HepG2 (cell line): ENCODE data around the gene HDGF. TPM values are rescaled to one million over a fixed set of nuclear protein-coding genes. Genes with fewer than 3 reads are reported as not detected.

Source experiments
- BORCS8-MEF2B ChIP-seq: sonication (generic); formaldehyde crosslinking; IDR thresholded peaks from 2 replicates; pipeline ENCODE4 v1.8.0; 2022; ENCODE audit warnings: mild to moderate bottlenecking, missing genetic modification reagents
- CBX5 ChIP-seq: sonication (generic); formaldehyde crosslinking; IDR thresholded peaks from 2 replicates; pipeline ENCODE4 v1.4.0; 2020; ENCODE audit warnings: missing genetic modification reagents, borderline replicate concordance
- EHMT2 ChIP-seq: fragments of 200-600 bp; sonication (generic); IDR thresholded peaks from 2 replicates; pipeline ENCODE4 v1.7.0; 2017; ENCODE audit warnings: antibody characterized with exemption, low read depth, low read length, borderline replicate concordance
- HMG20B ChIP-seq: conservative IDR thresholded peaks from 2 replicates; pipeline ENCODE4 v1.6.1; 2016; ENCODE audit warnings: missing genetic modification reagents, missing compliant biosample characterization
- JUNB ChIP-seq: sonication (generic); formaldehyde crosslinking; IDR thresholded peaks from 2 replicates; pipeline ENCODE4 v1.8.0; 2022; ENCODE audit warnings: missing genetic modification reagents, mild to moderate bottlenecking, borderline replicate concordance
- PHF8 ChIP-seq: sonication (generic); formaldehyde crosslinking; IDR thresholded peaks from 2 replicates; pipeline ENCODE4 v1.5.0; 2020; ENCODE audit warnings: missing genetic modification reagents
- PITX1 ChIP-seq: sonication (generic); formaldehyde crosslinking; IDR thresholded peaks from 2 replicates; pipeline ENCODE4 v1.5.1; 2020; ENCODE audit warnings: mild to moderate bottlenecking, missing genetic modification reagents
- SALL2 ChIP-seq: sonication (generic); formaldehyde crosslinking; IDR thresholded peaks from 2 replicates; pipeline ENCODE4 v1.8.1; 2023; ENCODE audit warnings: mild to moderate bottlenecking, missing genetic modification reagents, inconsistent platforms
- TEAD2 ChIP-seq: sonication (generic); formaldehyde crosslinking; IDR thresholded peaks from 2 replicates; pipeline ENCODE4 v1.9.0; 2021; ENCODE audit warnings: missing genetic modification reagents
- U2AF2 ChIP-seq: fragments of 200-400 bp; formaldehyde crosslinking; IDR thresholded peaks from 2 replicates; pipeline ENCODE4 v1.6.1; 2017; ENCODE audit warnings: low read depth, mild to moderate bottlenecking, low read length
- ZNF276 ChIP-seq: sonication (generic); formaldehyde crosslinking; IDR thresholded peaks from 2 replicates; pipeline ENCODE4 v1.4.0; 2020; ENCODE audit warnings: mild to moderate bottlenecking, low read depth, missing genetic modification reagents
- ZNF33B ChIP-seq: sonication (generic); formaldehyde crosslinking; IDR thresholded peaks from 2 replicates; pipeline ENCODE4 v1.5.1; 2020; ENCODE audit warnings: mild to moderate bottlenecking, missing genetic modification reagents
- ZNF747 ChIP-seq: sonication (generic); formaldehyde crosslinking; IDR thresholded peaks from 2 replicates; pipeline ENCODE4 v1.8.1; 2023; ENCODE audit warnings: missing genetic modification reagents, mild to moderate bottlenecking, borderline replicate concordance
- polyA plus RNA-seq, 8 experiments: library from polyadenylated mRNA; depleted of rRNA in 3 of 8; stranded (reverse) in 7 of 8; unstranded in 1 of 8; fragments of >200 nt; fragmentation: Illumina TruSeq in 4 of 8; extraction: Trizol in 4 of 8; gene quantifications; 2 replicates each; pipeline versions ENCODE4 v1.2.1 to v1.2.3, GENCODE V29; 2011 to 2016; ENCODE audit warnings: low read depth in 4 of 8, missing spikeins in 1 of 8, mixed read lengths in 1 of 8; ENCODE audit not compliant: insufficient read depth in 1 of 8
- total RNA-seq, 5 experiments: library from RNA; depleted of rRNA; stranded (reverse); fragments of >200 nt; fragmentation: Illumina TruSeq; extraction: Trizol; gene quantifications; 2 replicates each; pipeline ENCODE4 v1.2.3, GENCODE V29; 2016; ENCODE audit warnings: low read depth in 1 of 5
- TF ChIP-seq, protein P1 (sequence below): sonication (generic); formaldehyde crosslinking; IDR thresholded peaks from 2 replicates; pipeline ENCODE4 v1.9.0; 2021; ENCODE audit warnings: missing genetic modification reagents, mild to moderate bottlenecking, borderline replicate concordance
- TF ChIP-seq, protein P2 (sequence below): sonication (generic); formaldehyde crosslinking; IDR thresholded peaks from 2 replicates; pipeline ENCODE4 v1.5.0; 2020; ENCODE audit warnings: mild to moderate bottlenecking, missing genetic modification reagents, borderline replicate concordance
- TF ChIP-seq, protein P3 (sequence below): sonication (generic); formaldehyde crosslinking; IDR thresholded peaks from 2 replicates; pipeline ENCODE4 v1.4.0; 2020; ENCODE audit warnings: low read depth, mild to moderate bottlenecking, missing genetic modification reagents
- TF ChIP-seq, protein P4 (sequence below): sonication (generic); formaldehyde crosslinking; conservative IDR thresholded peaks from 2 replicates; pipeline ENCODE4 v1.5.0; 2020; ENCODE audit warnings: missing genetic modification reagents

Gene HDGF
- total and polyA plus RNA-seq, 2 of the 13 experiments (the other 11 are each of a cell fraction or from before 2014, with no cell fraction given) = 156 to 196 TPM

- TF ChIP-seq, protein P1, sequence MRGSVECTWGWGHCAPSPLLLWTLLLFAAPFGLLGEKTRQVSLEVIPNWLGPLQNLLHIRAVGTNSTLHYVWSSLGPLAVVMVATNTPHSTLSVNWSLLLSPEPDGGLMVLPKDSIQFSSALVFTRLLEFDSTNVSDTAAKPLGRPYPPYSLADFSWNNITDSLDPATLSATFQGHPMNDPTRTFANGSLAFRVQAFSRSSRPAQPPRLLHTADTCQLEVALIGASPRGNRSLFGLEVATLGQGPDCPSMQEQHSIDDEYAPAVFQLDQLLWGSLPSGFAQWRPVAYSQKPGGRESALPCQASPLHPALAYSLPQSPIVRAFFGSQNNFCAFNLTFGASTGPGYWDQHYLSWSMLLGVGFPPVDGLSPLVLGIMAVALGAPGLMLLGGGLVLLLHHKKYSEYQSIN (CRISPR knock-in tag) = no peak
- TF ChIP-seq BORCS8-MEF2B (peak; percentile 77), ZNF747 (no peak; the same call in 1 of the 2 replicates), HMG20B (CRISPR knock-in tag) (no peak), EHMT2 (no peak), U2AF2 (no peak), JUNB (CRISPR knock-in tag) (no peak), SALL2 (CRISPR knock-in tag) (peak; percentile 36; the same call in 1 of the 2 replicates), ZNF276 (CRISPR knock-in tag) (peak; percentile 90), CBX5 (peak; percentile 69), ZNF33B (CRISPR knock-in tag) (peak; percentile 91), PHF8 (CRISPR knock-in tag) (peak; percentile 95), TEAD2 (CRISPR knock-in tag) (no peak), PITX1 (CRISPR knock-in tag) (peak; percentile 79)
- TF ChIP-seq, protein P2, sequence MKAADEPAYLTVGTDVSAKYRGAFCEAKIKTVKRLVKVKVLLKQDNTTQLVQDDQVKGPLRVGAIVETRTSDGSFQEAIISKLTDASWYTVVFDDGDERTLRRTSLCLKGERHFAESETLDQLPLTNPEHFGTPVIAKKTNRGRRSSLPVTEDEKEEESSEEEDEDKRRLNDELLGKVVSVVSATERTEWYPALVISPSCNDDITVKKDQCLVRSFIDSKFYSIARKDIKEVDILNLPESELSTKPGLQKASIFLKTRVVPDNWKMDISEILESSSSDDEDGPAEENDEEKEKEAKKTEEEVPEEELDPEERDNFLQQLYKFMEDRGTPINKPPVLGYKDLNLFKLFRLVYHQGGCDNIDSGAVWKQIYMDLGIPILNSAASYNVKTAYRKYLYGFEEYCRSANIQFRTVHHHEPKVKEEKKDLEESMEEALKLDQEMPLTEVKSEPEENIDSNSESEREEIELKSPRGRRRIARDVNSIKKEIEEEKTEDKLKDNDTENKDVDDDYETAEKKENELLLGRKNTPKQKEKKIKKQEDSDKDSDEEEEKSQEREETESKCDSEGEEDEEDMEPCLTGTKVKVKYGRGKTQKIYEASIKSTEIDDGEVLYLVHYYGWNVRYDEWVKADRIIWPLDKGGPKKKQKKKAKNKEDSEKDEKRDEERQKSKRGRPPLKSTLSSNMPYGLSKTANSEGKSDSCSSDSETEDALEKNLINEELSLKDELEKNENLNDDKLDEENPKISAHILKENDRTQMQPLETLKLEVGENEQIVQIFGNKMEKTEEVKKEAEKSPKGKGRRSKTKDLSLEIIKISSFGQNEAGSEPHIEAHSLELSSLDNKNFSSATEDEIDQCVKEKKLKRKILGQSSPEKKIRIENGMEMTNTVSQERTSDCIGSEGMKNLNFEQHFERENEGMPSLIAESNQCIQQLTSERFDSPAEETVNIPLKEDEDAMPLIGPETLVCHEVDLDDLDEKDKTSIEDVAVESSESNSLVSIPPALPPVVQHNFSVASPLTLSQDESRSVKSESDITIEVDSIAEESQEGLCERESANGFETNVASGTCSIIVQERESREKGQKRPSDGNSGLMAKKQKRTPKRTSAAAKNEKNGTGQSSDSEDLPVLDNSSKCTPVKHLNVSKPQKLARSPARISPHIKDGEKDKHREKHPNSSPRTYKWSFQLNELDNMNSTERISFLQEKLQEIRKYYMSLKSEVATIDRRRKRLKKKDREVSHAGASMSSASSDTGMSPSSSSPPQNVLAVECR (CRISPR knock-in tag) = peak; percentile 97
- TF ChIP-seq, protein P3, sequence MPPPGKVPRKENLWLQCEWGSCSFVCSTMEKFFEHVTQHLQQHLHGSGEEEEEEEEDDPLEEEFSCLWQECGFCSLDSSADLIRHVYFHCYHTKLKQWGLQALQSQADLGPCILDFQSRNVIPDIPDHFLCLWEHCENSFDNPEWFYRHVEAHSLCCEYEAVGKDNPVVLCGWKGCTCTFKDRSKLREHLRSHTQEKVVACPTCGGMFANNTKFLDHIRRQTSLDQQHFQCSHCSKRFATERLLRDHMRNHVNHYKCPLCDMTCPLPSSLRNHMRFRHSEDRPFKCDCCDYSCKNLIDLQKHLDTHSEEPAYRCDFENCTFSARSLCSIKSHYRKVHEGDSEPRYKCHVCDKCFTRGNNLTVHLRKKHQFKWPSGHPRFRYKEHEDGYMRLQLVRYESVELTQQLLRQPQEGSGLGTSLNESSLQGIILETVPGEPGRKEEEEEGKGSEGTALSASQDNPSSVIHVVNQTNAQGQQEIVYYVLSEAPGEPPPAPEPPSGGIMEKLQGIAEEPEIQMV (CRISPR knock-in tag) = peak; percentile 76
- TF ChIP-seq, protein P4, sequence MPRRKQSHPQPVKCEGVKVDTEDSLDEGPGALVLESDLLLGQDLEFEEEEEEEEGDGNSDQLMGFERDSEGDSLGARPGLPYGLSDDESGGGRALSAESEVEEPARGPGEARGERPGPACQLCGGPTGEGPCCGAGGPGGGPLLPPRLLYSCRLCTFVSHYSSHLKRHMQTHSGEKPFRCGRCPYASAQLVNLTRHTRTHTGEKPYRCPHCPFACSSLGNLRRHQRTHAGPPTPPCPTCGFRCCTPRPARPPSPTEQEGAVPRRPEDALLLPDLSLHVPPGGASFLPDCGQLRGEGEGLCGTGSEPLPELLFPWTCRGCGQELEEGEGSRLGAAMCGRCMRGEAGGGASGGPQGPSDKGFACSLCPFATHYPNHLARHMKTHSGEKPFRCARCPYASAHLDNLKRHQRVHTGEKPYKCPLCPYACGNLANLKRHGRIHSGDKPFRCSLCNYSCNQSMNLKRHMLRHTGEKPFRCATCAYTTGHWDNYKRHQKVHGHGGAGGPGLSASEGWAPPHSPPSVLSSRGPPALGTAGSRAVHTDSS (CRISPR knock-in tag) = 0 out of 2 replicates have a peak, but pooled peaks have one; percentile 23
Measured at GRCh38 chr1:156740741-156741480, 10.6 kb downstream of the HDGF start, which contains the start of gene MRPL24 (continued).
